CD4-positive, alpha-beta T cell treated with Interferon alpha-2 for 1 hour (primary cell): ENCODE results near the gene ENTPD2.
"Not testable (repeated sequence)": the region's sequence is repeated elsewhere in the genome, so short reads cannot be mapped to it uniquely, and the experiment has no call there.

Experiments
- DNase-seq, 2 donors: peaks; one replicate each; pipeline ENCODE4 v3.0.0-alpha.2; 2020 to 2022

Gene ENTPD2

GRCh38 chr9:137063311-137064026 lies 9.6 kb upstream of the ENTPD2 start:
- no peak for DNase-seq

GRCh38 chr9:137062798-137063197 lies 8.9 kb upstream of the ENTPD2 start:
- not testable (repeated sequence) for DNase-seq

GRCh38 chr9:137062384-137062783 lies 8.5 kb upstream of the ENTPD2 start:
- DNase-seq: no peak

- DNase-seq: no peak
Observed at GRCh38 chr9:137058521-137059234, 4.8 kb upstream of the ENTPD2 start.

GRCh38 chr9:137057545-137057944 lies 3.7 kb upstream of the ENTPD2 start:
- DNase-seq: no peak

- no peak for DNase-seq
Observed at GRCh38 chr9:137056739-137057415, 3.0 kb upstream of the ENTPD2 start.

- DNase-seq: no peak
Observed at GRCh38 chr9:137055385-137056364, 1.8 kb upstream of the ENTPD2 start.

- no peak for DNase-seq
Observed at GRCh38 chr9:137054932-137055384, 1.1 kb upstream of the ENTPD2 start.

GRCh38 chr9:137052998-137053943 lies 590 bp downstream of the ENTPD2 start:
- no peak for DNase-seq

GRCh38 chr9:137052293-137052692 lies 1.6 kb downstream of the ENTPD2 start:
- DNase-seq: no peak

- no peak for DNase-seq
Observed at GRCh38 chr9:137051145-137051724, 2.6 kb downstream of the ENTPD2 start.

GRCh38 chr9:137050570-137050969 lies 3.3 kb downstream of the ENTPD2 start:
- DNase-seq: no peak

- peak; percentile 34 to 66 for DNase-seq
Observed at GRCh38 chr9:137049544-137050449, 4.1 kb downstream of the ENTPD2 start.

GRCh38 chr9:137048655-137049543 lies 5.0 kb downstream of the ENTPD2 start:
- no peak for DNase-seq

- peak; percentile 78 to 86 for DNase-seq
Observed at GRCh38 chr9:137046088-137046787, 7.6 kb downstream of the ENTPD2 start, which contains the start of gene NPDC1. NPDC1 (minus strand) TSS chr9:137046177; CDS start chr9:137045989, 188 bp downstream.

- DNase-seq: peak in 1 of 2 donors; percentile 35
Observed at GRCh38 chr9:137045294-137046087, 8.4 kb downstream of the ENTPD2 start.
